Heart right ventricle (tissue), 16 donors: ENCODE data around the gene FKBP2. TPM values are rescaled to one million over a fixed set of nuclear protein-coding genes. Genes with fewer than 3 reads are reported as not detected.
"Not testable (repeated sequence)": the region's sequence is repeated elsewhere in the genome, so short reads cannot be mapped to it uniquely, and the experiment has no call there.

Source experiments
- ATAC-seq, 8 donors: fragments of 200-7000 bp; cut with Tn5 transposase; one replicate each; pipeline ENCODE4 v1.9.1; 2020; ENCODE audit warnings: mild to moderate bottlenecking in 8 of 8, moderate library complexity in 8 of 8, moderate number of reproducible peaks in 1 of 8
- DNase-seq, 2 donors: peaks; one replicate each; pipeline ENCODE4 v3.0.0-alpha.2; 2020
- H3K27ac ChIP-seq, 10 donors: fragments of 200-600 bp; sonication (generic) in 2 of 10; one replicate each; pipeline versions ENCODE4 v1.5.0 to v1.8.0; 2020 to 2022; ENCODE audit warnings: mild to moderate bottlenecking in 3 of 10
- H3K27me3 ChIP-seq, 7 donors: fragments of 200-600 bp; one replicate each; pipeline ENCODE4 v1.8.0; 2021 to 2022; ENCODE audit warnings: mild to moderate bottlenecking in 2 of 7
- H3K36me3 ChIP-seq, 9 donors: fragments of 200-600 bp; sonication (generic) in 1 of 9; one replicate each; pipeline versions ENCODE4 v1.5.0 to v1.8.0; 2020 to 2022; ENCODE audit warnings: mild to moderate bottlenecking in 2 of 9
- H3K4me1 ChIP-seq, 9 donors: fragments of 200-600 bp; sonication (generic) in 1 of 9; one replicate each; pipeline versions ENCODE4 v1.5.0 to v1.8.0; 2020 to 2022; ENCODE audit warnings: mild to moderate bottlenecking in 4 of 9
- H3K4me3 ChIP-seq, 10 donors: fragments of 200-600 bp; sonication (generic) in 2 of 10; one replicate each; pipeline versions ENCODE4 v1.5.0 to v1.8.0; 2020 to 2022; ENCODE audit warnings: mild to moderate bottlenecking in 7 of 10, moderate library complexity in 2 of 10
- H3K9me3 ChIP-seq, 11 donors: fragments of 200-600 bp in 10 of 11; sonication (generic) in 2 of 11; one replicate each; pipeline versions ENCODE4 v1.5.0 to v1.8.0; 2013 to 2022; ENCODE audit warnings: mild to moderate bottlenecking in 2 of 11, control low read depth in 1 of 11, moderate library complexity in 1 of 11
- CTCF ChIP-seq, 9 donors: fragments of 200-600 bp; sonication (generic) in 2 of 9; IDR thresholded peaks; one replicate each; pipeline versions ENCODE4 v1.5.0 to v1.8.0; 2021 to 2022; ENCODE audit warnings: antibody characterized with exemption in 9 of 9, mild to moderate bottlenecking in 5 of 9, moderate library complexity in 1 of 9
- WGBS, 2 donors: extraction: QIAGEN DNeasy Blood & Tissue Kit; methylation state at CpG; one replicate each; pipeline ENCODE4 v1.1.7; 2013; ENCODE audit warnings: inconsistent platforms in 1 of 2; 5-methylcytosine and 5-hydroxymethylcytosine counted together
- intact Hi-C, 10 donors: fragments of 100-400 bp; cut with DNase I; formaldehyde crosslinking; loops; one replicate each; pipeline versions ENCODE4 v1.11.1 to v1.14.2; 2022
- polyA plus RNA-seq, 2 donors: library from polyadenylated mRNA; stranded (reverse); fragments of 200-250 nt; gene quantifications; one replicate each; pipeline ENCODE4 v1.2.3, GENCODE V29; 2013
- total RNA-seq, 10 donors: library from RNA; stranded (reverse); fragmentation: NEBNext Ultra II Directional in 3 of 10; extraction: Animal tissue kit (Norgen Biotek cat#: 25700) in 3 of 10; gene quantifications; one replicate each; pipeline versions ENCODE4 v1.2.1 to v1.2.4, GENCODE V29; 2021 to 2023
- donor health status: Arrhythmogenic right ventricular cardiomyopathy.
- donor health status: ischemic (EF 13 %, LVEDD 7.1; RV severe dilation, severe dysfunction).
- donor health status: healthy with polysubstance abuse.
- donor health status: DM: no; HTN: yes; CAD: no.
- donor health status: DM: no; HTN: no; CAD: no.
- donor health status: ischemic (EF 25% LVEDD 6.9; RV normal size, moderate dysfunction).
- donor health status: ischemic (EF 25% LVEDD 5.7; RV mildly dilated, moderate dysfunction).
- donor health status: healthy.
- donor health status: DM: yes; HTN: yes; CAD: no.
- donor health status: Ischemic cardiomyopathy.
- donor health status: ischemic (EF 35%, LVEDD 5.7; RV mildly dilated, moderate dysfunction).
- donor health status: nonischemic (EF 11% LVEDD 7.7; RV severe dilation, severe dysfunction).
- donor health status: DM: yes; HTN: yes; CAD: no.
- donor health status: PGD.
- donor health status: ischemic (EF 29% LVEDD 5.4; RV normal size, mild dysfunction).
- donor health status: nonischemic (EF 23%, LVEDD 6.1; RV moderate dilation, normal function).

The FKBP2 gene
- total and polyA plus RNA-seq, 12 donors = 40.2 to 404 (median 49.4) TPM

- ATAC-seq (peak in 1 of 8 donors; percentile 6), DNase-seq (peak; percentile 67)
- TF ChIP-seq CTCF (IDR thresholded peaks at IDR 0.05) = no peak
- WGBS, 2 donors = 1% methylated on average over 34 to 46 of the region's 46 CpGs
- H3K4me3 ChIP-seq = peak overlapping the region; percentile 44 to 89 (median 70)
- peaks cover 0 to 20% (median 0%) of the 10 kb centered on the region in 9 donors for H3K36me3 ChIP-seq
- H3K9me3 ChIP-seq = no peaks in the 10 kb centered on the region
- peaks cover 16 to 54% (median 47%) of the 10 kb centered on the region in 9 donors for H3K4me1 ChIP-seq
- H3K27me3 ChIP-seq = no peaks in the 10 kb centered on the region
- intact Hi-C loops = loop anchor here in 2 of 10 donors (2.0 to 5.0 kb wide), 2 partner anchors 56 to 59 kb away; partner anchors contain the start of genes CATSPERZ (in 1 of the 2) and ESRRA (in 1 of the 2)
- H3K27ac ChIP-seq = peak overlapping the region; percentile 66 to 96 (median 84)
Observed at GRCh38 chr11:64245797-64246620, 5.1 kb downstream of the FKBP2 start.

GRCh38 chr11:64246621-64246870 lies 5.7 kb downstream of the FKBP2 start:
- Histone ChIP-seq H3K4me1 (peaks cover 16 to 56% (median 47%) of the 10 kb centered on the region in 9 donors), H3K4me3 (peak overlapping the region; percentile 44 to 89 (median 70)), H3K36me3 (peaks cover 0 to 20% (median 0%) of the 10 kb centered on the region in 9 donors), H3K27ac (peak overlapping the region in 9 of 10 donors; percentile 80 to 96 (median 84))
- DNase-seq, ATAC-seq, H3K9me3 ChIP-seq, H3K27me3 ChIP-seq: not testable (repeated sequence)
- intact Hi-C loops = loop anchor here in 2 of 10 donors (2.0 to 5.0 kb wide), 2 partner anchors 56 to 58 kb away; partner anchors contain the start of genes CATSPERZ (in 1 of the 2) and ESRRA (in 1 of the 2)
- 0% methylated on average over 21 to 43 of the region's 43 CpGs for WGBS, 2 donors

GRCh38 chr11:64246871-64247728 lies 6.2 kb downstream of the FKBP2 start, which contains the start of gene PPP1R14B:
TSS of gene PPP1R14B (minus strand) at chr11:64246943. CDS start at chr11:64246673, 270 bp downstream.
- peak in 5 of 9 donors; percentile 8 to 34 (median 24) for TF ChIP-seq CTCF (IDR thresholded peaks at IDR 0.05)
- Histone ChIP-seq H3K4me3 (peak within 1 kb of the TSS; percentile 44 to 90 (median 71)), H3K27ac (peak within 1 kb of the TSS; percentile 66 to 96 (median 92)), H3K27me3 (no peaks in the 10 kb centered on the region), H3K4me1 (peaks cover 14 to 57% (median 48%) of the 10 kb centered on the region in 9 donors), H3K9me3 (no peaks in the 10 kb centered on the region), H3K36me3 (peaks cover 0 to 20% (median 0%) of the 10 kb centered on the region in 9 donors)
- intact Hi-C loops = loop anchor here in 2 of 10 donors (2.0 to 5.0 kb wide), 2 partner anchors 55 to 58 kb away; partner anchors contain the start of genes CATSPERZ (in 1 of the 2) and ESRRA (in 1 of the 2)
- 1% methylated on average over 64 to 74 of the region's 74 CpGs for WGBS, 2 donors
- DNase-seq (peak; percentile 90 to 92), ATAC-seq (peak; percentile 65 to 81 (median 76))

GRCh38 chr11:64247729-64248531 lies 7.0 kb downstream of the FKBP2 start:
- peaks cover 9 to 57% (median 47%) of the 10 kb centered on the region in 9 donors for H3K4me1 ChIP-seq
- H3K27me3 ChIP-seq = no peaks in the 10 kb centered on the region
- peak overlapping the region; percentile 44 to 90 (median 68) for H3K4me3 ChIP-seq
- no peak for TF ChIP-seq CTCF (IDR thresholded peaks at IDR 0.05)
- ATAC-seq = peak in 3 of 8 donors; percentile 0 to 2 (median 2)
- peaks cover 0 to 19% (median 0%) of the 10 kb centered on the region in 9 donors for H3K36me3 ChIP-seq
- DNase-seq = peak in 1 of 2 donors; percentile 10
- no peaks in the 10 kb centered on the region for H3K9me3 ChIP-seq
- WGBS, 2 donors = 36 to 42% methylated on average over 31 of the region's 31 CpGs
- peak overlapping the region; percentile 14 to 96 (median 92) for H3K27ac ChIP-seq
- intact Hi-C loops = loop anchor here in 2 of 10 donors (2.0 to 5.0 kb wide), 2 partner anchors 54 to 57 kb away; partner anchors contain the start of genes CATSPERZ (in 1 of the 2) and ESRRA (in 1 of the 2)
